GM12872 (cell line): ENCODE data around the gene STMN1.

Experiments
- CTCF ChIP-seq: IDR thresholded peaks from 3 replicates; pipeline ENCODE4 v1.5.1; 2011; ENCODE audit warnings: low read depth, mild to moderate bottlenecking, low read length, moderate library complexity; ENCODE audit not compliant: insufficient read depth

The STMN1 gene

GRCh38 chr1:25905680-25906643, at the start of gene STMN1:
Gene STMN1 (minus strand): TSS chr1:25906419. CDS start chr1:25904676, 1,743 bp downstream.
- TF ChIP-seq CTCF, result 0 out of 3 replicates have a peak, but pooled peaks have one; percentile 4

- no peak for TF ChIP-seq CTCF
These were observed 49.3 kb upstream of the STMN1 start for GRCh38 chr1:25955553-25955952.

- TF ChIP-seq CTCF, result no peak
These were observed 48.2 kb upstream of the STMN1 start for GRCh38 chr1:25954282-25954938.

GRCh38 chr1:25952841-25953401, 46.7 kb upstream of the STMN1 start:
- TF ChIP-seq CTCF, result no peak

GRCh38 chr1:25948641-25949040, 42.4 kb upstream of the STMN1 start:
- no peak for TF ChIP-seq CTCF

GRCh38 chr1:25947027-25947426, 40.8 kb upstream of the STMN1 start:
- no peak for TF ChIP-seq CTCF

- no peak for TF ChIP-seq CTCF
These were observed 39.5 kb upstream of the STMN1 start for GRCh38 chr1:25945761-25946160.
